ENCODE data around the gene RPL10. TPM values are rescaled to one million over a fixed set of nuclear protein-coding genes. Genes with fewer than 3 reads are reported as not detected.

Gene RPL10
- total and polyA plus RNA-seq, 2 of the 8 experiments (the other 6 are each of a cell fraction or from before 2014, with no cell fraction given), result 2,633 to 4,293 TPM

DNA sequence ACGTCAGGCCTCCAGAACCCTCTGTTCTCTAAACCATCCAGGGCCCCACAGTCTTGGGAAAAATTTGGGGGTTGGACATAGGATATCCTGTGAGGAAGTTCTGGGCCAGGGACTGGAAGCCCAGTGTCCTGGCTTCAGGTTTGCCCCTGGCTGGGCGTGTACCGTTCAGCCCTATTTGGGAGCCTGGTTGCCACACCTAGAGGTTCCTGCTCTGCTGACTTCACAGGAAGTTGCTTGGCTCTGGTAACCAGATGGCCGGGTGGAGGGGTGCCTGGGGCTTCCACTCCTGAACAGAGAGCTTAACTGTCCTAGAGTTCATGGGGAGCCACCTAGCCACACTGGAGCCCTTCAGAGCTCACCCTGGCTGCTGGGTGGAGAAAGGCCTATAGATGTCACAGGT, 14.3 kb downstream of the RPL10 start (continued):
- TF ChIP-seq, protein P1, sequence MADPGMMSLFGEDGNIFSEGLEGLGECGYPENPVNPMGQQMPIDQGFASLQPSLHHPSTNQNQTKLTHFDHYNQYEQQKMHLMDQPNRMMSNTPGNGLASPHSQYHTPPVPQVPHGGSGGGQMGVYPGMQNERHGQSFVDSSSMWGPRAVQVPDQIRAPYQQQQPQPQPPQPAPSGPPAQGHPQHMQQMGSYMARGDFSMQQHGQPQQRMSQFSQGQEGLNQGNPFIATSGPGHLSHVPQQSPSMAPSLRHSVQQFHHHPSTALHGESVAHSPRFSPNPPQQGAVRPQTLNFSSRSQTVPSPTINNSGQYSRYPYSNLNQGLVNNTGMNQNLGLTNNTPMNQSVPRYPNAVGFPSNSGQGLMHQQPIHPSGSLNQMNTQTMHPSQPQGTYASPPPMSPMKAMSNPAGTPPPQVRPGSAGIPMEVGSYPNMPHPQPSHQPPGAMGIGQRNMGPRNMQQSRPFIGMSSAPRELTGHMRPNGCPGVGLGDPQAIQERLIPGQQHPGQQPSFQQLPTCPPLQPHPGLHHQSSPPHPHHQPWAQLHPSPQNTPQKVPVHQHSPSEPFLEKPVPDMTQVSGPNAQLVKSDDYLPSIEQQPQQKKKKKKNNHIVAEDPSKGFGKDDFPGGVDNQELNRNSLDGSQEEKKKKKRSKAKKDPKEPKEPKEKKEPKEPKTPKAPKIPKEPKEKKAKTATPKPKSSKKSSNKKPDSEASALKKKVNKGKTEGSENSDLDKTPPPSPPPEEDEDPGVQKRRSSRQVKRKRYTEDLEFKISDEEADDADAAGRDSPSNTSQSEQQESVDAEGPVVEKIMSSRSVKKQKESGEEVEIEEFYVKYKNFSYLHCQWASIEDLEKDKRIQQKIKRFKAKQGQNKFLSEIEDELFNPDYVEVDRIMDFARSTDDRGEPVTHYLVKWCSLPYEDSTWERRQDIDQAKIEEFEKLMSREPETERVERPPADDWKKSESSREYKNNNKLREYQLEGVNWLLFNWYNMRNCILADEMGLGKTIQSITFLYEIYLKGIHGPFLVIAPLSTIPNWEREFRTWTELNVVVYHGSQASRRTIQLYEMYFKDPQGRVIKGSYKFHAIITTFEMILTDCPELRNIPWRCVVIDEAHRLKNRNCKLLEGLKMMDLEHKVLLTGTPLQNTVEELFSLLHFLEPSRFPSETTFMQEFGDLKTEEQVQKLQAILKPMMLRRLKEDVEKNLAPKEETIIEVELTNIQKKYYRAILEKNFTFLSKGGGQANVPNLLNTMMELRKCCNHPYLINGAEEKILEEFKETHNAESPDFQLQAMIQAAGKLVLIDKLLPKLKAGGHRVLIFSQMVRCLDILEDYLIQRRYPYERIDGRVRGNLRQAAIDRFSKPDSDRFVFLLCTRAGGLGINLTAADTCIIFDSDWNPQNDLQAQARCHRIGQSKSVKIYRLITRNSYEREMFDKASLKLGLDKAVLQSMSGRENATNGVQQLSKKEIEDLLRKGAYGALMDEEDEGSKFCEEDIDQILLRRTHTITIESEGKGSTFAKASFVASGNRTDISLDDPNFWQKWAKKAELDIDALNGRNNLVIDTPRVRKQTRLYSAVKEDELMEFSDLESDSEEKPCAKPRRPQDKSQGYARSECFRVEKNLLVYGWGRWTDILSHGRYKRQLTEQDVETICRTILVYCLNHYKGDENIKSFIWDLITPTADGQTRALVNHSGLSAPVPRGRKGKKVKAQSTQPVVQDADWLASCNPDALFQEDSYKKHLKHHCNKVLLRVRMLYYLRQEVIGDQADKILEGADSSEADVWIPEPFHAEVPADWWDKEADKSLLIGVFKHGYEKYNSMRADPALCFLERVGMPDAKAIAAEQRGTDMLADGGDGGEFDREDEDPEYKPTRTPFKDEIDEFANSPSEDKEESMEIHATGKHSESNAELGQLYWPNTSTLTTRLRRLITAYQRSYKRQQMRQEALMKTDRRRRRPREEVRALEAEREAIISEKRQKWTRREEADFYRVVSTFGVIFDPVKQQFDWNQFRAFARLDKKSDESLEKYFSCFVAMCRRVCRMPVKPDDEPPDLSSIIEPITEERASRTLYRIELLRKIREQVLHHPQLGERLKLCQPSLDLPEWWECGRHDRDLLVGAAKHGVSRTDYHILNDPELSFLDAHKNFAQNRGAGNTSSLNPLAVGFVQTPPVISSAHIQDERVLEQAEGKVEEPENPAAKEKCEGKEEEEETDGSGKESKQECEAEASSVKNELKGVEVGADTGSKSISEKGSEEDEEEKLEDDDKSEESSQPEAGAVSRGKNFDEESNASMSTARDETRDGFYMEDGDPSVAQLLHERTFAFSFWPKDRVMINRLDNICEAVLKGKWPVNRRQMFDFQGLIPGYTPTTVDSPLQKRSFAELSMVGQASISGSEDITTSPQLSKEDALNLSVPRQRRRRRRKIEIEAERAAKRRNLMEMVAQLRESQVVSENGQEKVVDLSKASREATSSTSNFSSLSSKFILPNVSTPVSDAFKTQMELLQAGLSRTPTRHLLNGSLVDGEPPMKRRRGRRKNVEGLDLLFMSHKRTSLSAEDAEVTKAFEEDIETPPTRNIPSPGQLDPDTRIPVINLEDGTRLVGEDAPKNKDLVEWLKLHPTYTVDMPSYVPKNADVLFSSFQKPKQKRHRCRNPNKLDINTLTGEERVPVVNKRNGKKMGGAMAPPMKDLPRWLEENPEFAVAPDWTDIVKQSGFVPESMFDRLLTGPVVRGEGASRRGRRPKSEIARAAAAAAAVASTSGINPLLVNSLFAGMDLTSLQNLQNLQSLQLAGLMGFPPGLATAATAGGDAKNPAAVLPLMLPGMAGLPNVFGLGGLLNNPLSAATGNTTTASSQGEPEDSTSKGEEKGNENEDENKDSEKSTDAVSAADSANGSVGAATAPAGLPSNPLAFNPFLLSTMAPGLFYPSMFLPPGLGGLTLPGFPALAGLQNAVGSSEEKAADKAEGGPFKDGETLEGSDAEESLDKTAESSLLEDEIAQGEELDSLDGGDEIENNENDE (IDR thresholded peaks at IDR 0.05; ENCODE audit: insufficient replicate concordance, low read length), result no peak
- no peak for TF ChIP-seq TAF1 (IDR thresholded peaks at IDR 0.05; ENCODE audit: low read depth, low read length)
- TF ChIP-seq SRF (IDR thresholded peaks at IDR 0.05; ENCODE audit: low read depth, low read length), result no peak
- TF ChIP-seq RFX5 (IDR thresholded peaks at IDR 0.05; ENCODE audit: borderline replicate concordance, low read depth, low read length), result no peak
- no peak for TF ChIP-seq TBP (IDR thresholded peaks at IDR 0.05; ENCODE audit: low read depth, low read length)
- no peak for TF ChIP-seq CHD1 (IDR thresholded peaks at IDR 0.05; ENCODE audit: low read depth, low read length)
- TF ChIP-seq SP2 (IDR thresholded peaks at IDR 0.05; ENCODE audit: low read length), result no peak
- no peak for TF ChIP-seq POLR2A (IDR thresholded peaks at IDR 0.05; ENCODE audit: control extremely low read depth in 1 of 2, low read depth in 2 of 2, low read length in 2 of 2)
- TF ChIP-seq JUN (IDR thresholded peaks at IDR 0.05; ENCODE audit: low read depth, low read length), result no peak
